ENCODE data around the gene CNDP2. TPM values are rescaled to one million over a fixed set of nuclear protein-coding genes. Genes with fewer than 3 reads are reported as not detected.

CNDP2 gene
- total and polyA plus RNA-seq, 2 of the 13 experiments (the other 11 are each of a cell fraction or from before 2014, with no cell fraction given), result 64.7 to 80.8 TPM

DNA sequence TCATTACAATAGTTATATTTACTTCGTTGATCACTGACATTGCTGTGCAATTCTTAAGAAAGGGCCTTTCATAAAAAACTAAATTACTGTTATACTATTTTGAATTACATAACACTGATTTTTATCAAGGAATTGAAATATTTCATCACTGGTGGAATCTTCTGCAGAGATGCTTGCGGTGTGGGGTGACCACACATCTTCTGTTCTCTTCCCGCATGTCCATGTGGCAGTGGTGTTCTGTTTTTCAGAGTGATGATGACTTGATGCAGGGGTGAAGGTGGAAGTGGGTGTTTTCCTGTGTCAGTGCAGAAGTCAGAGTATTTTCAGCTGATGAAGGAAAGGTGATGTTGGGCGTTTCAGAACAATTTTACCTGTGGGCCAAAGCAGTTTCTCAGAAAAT lies 7.0 kb downstream of the CNDP2 start:
- Histone ChIP-seq H3K9me3 (ENCODE audit: low read length) (no peaks in the 10 kb centered on the region), H3K27me3 (ENCODE audit: control insufficient read depth in 1 of 2, insufficient read depth in 2 of 2, low read length in 2 of 2) (no peaks in the 10 kb centered on the region), H3K4me2 (ENCODE audit: low read depth, low read length) (no peak overlapping the region), H3K4me3 (replicated peaks in 1 of 3; ENCODE audit: insufficient read depth in 1 of 3, low read depth in 2 of 3, low read length in 3 of 3) (no peak overlapping the region), H2AFZ (ENCODE audit: low read length) (no peak overlapping the region), H4K20me1 (ENCODE audit: insufficient read depth, low read length) (no peaks in the 10 kb centered on the region), H3K27ac (ENCODE audit: extremely low read length, insufficient read depth, low read length) (no peak overlapping the region), H3K36me3 (replicated peaks in 1 of 2; ENCODE audit: control insufficient read depth in 1 of 2, insufficient read depth in 2 of 2, low read length in 2 of 2) (peaks cover 22 to 59% of the 10 kb centered on the region in 2 experiments), H3K4me1 (ENCODE audit: insufficient read depth, low read length) (peaks cover 21% of the 10 kb centered on the region), H3K79me2 (ENCODE audit: insufficient read depth, low read length) (peaks cover 18% of the 10 kb centered on the region), H3K9ac (ENCODE audit: insufficient read depth, low read depth, low read length) (no peak overlapping the region)
- BruUV-seq (replicated peaks), result no TSS peak
- intact Hi-C loops (cut with micrococcal nuclease; ENCODE audit: unreplicated experiment), result no loop called here
- DNase-seq (ENCODE audit: low spot score) (no peak), ATAC-seq (no peak), FAIRE-seq (no peak)
- CTCF ChIA-PET (ENCODE audit: low intra/inter-chr PET ratio, low total read pairs), result no interaction called here
- 98% methylated on average over 4 of the region's 4 CpGs for WGBS (ENCODE audit: low lambda C conversion rate)
- TF ChIP-seq ZKSCAN1 (IDR thresholded peaks at IDR 0.05; ENCODE audit: low read length) (no peak), PHF21A (CRISPR knock-in tag; IDR thresholded peaks at IDR 0.05) (no peak), NFE2 (CRISPR knock-in tag; IDR thresholded peaks at IDR 0.05) (no peak), CHD2 (IDR thresholded peaks at IDR 0.05; ENCODE audit: low read depth, low read length) (no peak), NFKB2 (CRISPR knock-in tag; IDR thresholded peaks at IDR 0.05; ENCODE audit: borderline replicate concordance) (no peak), RAD51 (IDR thresholded peaks at IDR 0.05; ENCODE audit: borderline replicate concordance) (no peak), ZNF703 (CRISPR knock-in tag; IDR thresholded peaks at IDR 0.05; ENCODE audit: borderline replicate concordance) (no peak)
- TF ChIP-seq, protein P1, sequence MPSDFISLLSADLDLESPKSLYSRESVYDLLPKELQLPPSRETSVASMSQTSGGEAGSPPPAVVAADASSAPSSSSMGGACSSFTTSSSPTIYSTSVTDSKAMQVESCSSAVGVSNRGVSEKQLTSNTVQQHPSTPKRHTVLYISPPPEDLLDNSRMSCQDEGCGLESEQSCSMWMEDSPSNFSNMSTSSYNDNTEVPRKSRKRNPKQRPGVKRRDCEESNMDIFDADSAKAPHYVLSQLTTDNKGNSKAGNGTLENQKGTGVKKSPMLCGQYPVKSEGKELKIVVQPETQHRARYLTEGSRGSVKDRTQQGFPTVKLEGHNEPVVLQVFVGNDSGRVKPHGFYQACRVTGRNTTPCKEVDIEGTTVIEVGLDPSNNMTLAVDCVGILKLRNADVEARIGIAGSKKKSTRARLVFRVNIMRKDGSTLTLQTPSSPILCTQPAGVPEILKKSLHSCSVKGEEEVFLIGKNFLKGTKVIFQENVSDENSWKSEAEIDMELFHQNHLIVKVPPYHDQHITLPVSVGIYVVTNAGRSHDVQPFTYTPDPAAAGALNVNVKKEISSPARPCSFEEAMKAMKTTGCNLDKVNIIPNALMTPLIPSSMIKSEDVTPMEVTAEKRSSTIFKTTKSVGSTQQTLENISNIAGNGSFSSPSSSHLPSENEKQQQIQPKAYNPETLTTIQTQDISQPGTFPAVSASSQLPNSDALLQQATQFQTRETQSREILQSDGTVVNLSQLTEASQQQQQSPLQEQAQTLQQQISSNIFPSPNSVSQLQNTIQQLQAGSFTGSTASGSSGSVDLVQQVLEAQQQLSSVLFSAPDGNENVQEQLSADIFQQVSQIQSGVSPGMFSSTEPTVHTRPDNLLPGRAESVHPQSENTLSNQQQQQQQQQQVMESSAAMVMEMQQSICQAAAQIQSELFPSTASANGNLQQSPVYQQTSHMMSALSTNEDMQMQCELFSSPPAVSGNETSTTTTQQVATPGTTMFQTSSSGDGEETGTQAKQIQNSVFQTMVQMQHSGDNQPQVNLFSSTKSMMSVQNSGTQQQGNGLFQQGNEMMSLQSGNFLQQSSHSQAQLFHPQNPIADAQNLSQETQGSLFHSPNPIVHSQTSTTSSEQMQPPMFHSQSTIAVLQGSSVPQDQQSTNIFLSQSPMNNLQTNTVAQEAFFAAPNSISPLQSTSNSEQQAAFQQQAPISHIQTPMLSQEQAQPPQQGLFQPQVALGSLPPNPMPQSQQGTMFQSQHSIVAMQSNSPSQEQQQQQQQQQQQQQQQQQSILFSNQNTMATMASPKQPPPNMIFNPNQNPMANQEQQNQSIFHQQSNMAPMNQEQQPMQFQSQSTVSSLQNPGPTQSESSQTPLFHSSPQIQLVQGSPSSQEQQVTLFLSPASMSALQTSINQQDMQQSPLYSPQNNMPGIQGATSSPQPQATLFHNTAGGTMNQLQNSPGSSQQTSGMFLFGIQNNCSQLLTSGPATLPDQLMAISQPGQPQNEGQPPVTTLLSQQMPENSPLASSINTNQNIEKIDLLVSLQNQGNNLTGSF (CRISPR knock-in tag; IDR thresholded peaks at IDR 0.05), result no peak
- in situ Hi-C loops (cut with HindIII; ENCODE audit: extremely low pct_ligation_motif_present, low pct_unique_long_range_greater_than_20kb), result no loop called here
- POLR2A ChIA-PET, result no interaction called here

Measured in HepG2 (cell line).